Skeletal muscle cell (primary cell): ENCODE data around the gene LINGO1.

Experiments used
- DNase-seq: peaks from one replicate; pipeline ENCODE4 v3.0.0-alpha.2; 2010; ENCODE audit warnings: low read depth
- H3K4me3 ChIP-seq: 2 replicates; pipeline ENCODE4 v1.5.1; 2011; ENCODE audit warnings: low read depth, mild to moderate bottlenecking, control low read depth, low read length, moderate library complexity

LINGO1 gene

GRCh38 chr15:77658304-77658703 lies 25.6 kb upstream of the LINGO1 start:
- DNase-seq: no peak
- no peak overlapping the region for H3K4me3 ChIP-seq

GRCh38 chr15:77657634-77658238 lies 25.0 kb upstream of the LINGO1 start:
- DNase-seq: no peak
- H3K4me3 ChIP-seq: no peak overlapping the region

- DNase-seq: no peak
These were observed 23.6 kb upstream of the LINGO1 start for GRCh38 chr15:77656294-77656693.

GRCh38 chr15:77654975-77655374 lies 22.3 kb upstream of the LINGO1 start:
- no peak for DNase-seq
- no peak overlapping the region for H3K4me3 ChIP-seq

More at GRCh38 chr15:77656294-77656693, 23.6 kb upstream of the LINGO1 start:
- no peak overlapping the region for H3K4me3 ChIP-seq

- DNase-seq: no peak
- no peak overlapping the region for H3K4me3 ChIP-seq
These were observed 21.2 kb upstream of the LINGO1 start for GRCh38 chr15:77653832-77654480.

GRCh38 chr15:77650265-77650664 lies 17.6 kb upstream of the LINGO1 start:
- no peak overlapping the region for H3K4me3 ChIP-seq
- no peak for DNase-seq

- H3K4me3 ChIP-seq: no peak overlapping the region
- no peak for DNase-seq
These were observed 16.9 kb upstream of the LINGO1 start for GRCh38 chr15:77649610-77650009.

GRCh38 chr15:77649017-77649416 lies 16.3 kb upstream of the LINGO1 start:
- no peak overlapping the region for H3K4me3 ChIP-seq
- DNase-seq: no peak

GRCh38 chr15:77647961-77648360 lies 15.2 kb upstream of the LINGO1 start:
- no peak for DNase-seq
- H3K4me3 ChIP-seq: no peak overlapping the region

- DNase-seq: no peak
- H3K4me3 ChIP-seq: no peak overlapping the region
These were observed 13.5 kb upstream of the LINGO1 start for GRCh38 chr15:77646104-77646694.

- no peak overlapping the region for H3K4me3 ChIP-seq
- DNase-seq: no peak
These were observed 12.9 kb upstream of the LINGO1 start for GRCh38 chr15:77645602-77646001.

GRCh38 chr15:77644543-77645247 lies 12.0 kb upstream of the LINGO1 start:
- H3K4me3 ChIP-seq: no peak overlapping the region
- no peak for DNase-seq

- H3K4me3 ChIP-seq: no peak overlapping the region
- DNase-seq: no peak
These were observed 11.1 kb upstream of the LINGO1 start for GRCh38 chr15:77643764-77644163.

- no peak for DNase-seq
- H3K4me3 ChIP-seq: no peak overlapping the region
These were observed 10.2 kb upstream of the LINGO1 start for GRCh38 chr15:77642793-77643430.

- H3K4me3 ChIP-seq: no peak overlapping the region
- no peak for DNase-seq
These were observed 9.3 kb upstream of the LINGO1 start for GRCh38 chr15:77641999-77642398.

GRCh38 chr15:77640615-77641014 lies 7.9 kb upstream of the LINGO1 start:
- no peak for DNase-seq
- H3K4me3 ChIP-seq: no peak overlapping the region

GRCh38 chr15:77639431-77639830 lies 6.7 kb upstream of the LINGO1 start:
- H3K4me3 ChIP-seq: no peak overlapping the region
- no peak for DNase-seq

- no peak overlapping the region for H3K4me3 ChIP-seq
- no peak for DNase-seq
These were observed 5.4 kb upstream of the LINGO1 start for GRCh38 chr15:77637851-77638692.

- no peak overlapping the region for H3K4me3 ChIP-seq
- no peak for DNase-seq
These were observed 3.5 kb upstream of the LINGO1 start for GRCh38 chr15:77636209-77636608.
